H7 (cell line): ENCODE results near the gene USP25. TPM values are rescaled to one million over a fixed set of nuclear protein-coding genes. Genes with fewer than 3 reads are reported as not detected.

Experiments used
- DNase-seq: peaks from one replicate; pipeline ENCODE4 v3.0.0; 2012
- H3K27me3 ChIP-seq: 2 replicates; pipeline ENCODE4 v1.6.0; 2011; ENCODE audit warnings: mild to moderate bottlenecking, low read length; ENCODE audit not compliant: control insufficient read depth, insufficient read depth
- H3K36me3 ChIP-seq: replicated peaks from 2 replicates; pipeline ENCODE4 v1.5.1; 2011; ENCODE audit warnings: low read length; ENCODE audit not compliant: control insufficient read depth, insufficient read depth
- H3K4me3 ChIP-seq: 2 replicates; pipeline ENCODE4 v1.5.1; 2011; ENCODE audit warnings: low read depth, mild to moderate bottlenecking, control low read depth, low read length, moderate library complexity; ENCODE audit not compliant: insufficient read depth
- total RNA-seq: library from RNA; depleted of rRNA; stranded (reverse); fragments of >200 nt; shearing (Covaris generic); gene quantifications from 2 replicates; pipeline ENCODE4 v1.2.3, GENCODE V29; 2014

Gene USP25
- total RNA-seq, 1 experiment from 2014 or later, result 27.5 TPM

DNA sequence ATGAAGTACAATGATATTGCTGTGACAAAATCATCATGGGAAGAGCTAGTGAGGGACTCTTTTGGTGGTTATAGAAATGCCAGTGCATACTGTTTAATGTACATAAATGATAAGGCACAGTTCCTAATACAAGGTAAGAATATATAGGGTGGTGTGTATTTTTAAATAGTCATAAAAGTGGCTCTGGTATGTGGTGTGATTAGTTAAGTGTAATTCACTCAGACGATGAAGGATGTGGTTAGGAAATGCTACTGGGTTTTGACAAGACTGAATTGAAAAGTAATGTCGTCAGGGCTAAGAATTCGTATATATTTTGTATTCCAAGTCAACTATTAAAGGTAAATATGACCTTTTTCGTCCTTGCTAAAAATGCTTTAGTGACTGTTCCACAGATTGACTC lies 101.7 kb downstream of the USP25 start:
- Histone ChIP-seq H3K36me3 (peaks cover 2% of the 10 kb centered on the region), H3K4me3 (no peak overlapping the region), H3K27me3 (no peaks in the 10 kb centered on the region)
- no peak for DNase-seq

DNA sequence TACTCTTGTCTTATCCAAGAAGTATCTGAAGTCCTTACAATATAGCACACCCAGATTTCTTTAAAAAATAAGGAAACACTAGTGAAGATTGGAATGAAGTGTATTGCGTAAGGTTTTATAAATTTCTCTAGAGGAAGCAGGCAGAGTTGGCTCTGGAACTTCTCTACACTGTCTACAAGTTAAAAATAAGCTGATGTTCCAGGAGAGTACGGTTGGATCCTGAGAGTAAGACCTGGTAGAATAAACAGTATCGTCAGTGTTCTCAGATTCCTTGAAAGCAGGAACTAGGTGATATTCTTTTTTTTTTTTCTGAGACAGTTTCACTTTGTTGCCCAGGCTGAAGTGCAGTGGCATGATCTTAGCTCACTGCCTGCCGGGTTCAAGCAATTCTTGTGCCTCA lies 107.9 kb downstream of the USP25 start:
- no peak for DNase-seq
- no peak overlapping the region for H3K4me3 ChIP-seq
- H3K36me3 ChIP-seq, result no peaks in the 10 kb centered on the region; the same call in none of the 2 replicates

DNA sequence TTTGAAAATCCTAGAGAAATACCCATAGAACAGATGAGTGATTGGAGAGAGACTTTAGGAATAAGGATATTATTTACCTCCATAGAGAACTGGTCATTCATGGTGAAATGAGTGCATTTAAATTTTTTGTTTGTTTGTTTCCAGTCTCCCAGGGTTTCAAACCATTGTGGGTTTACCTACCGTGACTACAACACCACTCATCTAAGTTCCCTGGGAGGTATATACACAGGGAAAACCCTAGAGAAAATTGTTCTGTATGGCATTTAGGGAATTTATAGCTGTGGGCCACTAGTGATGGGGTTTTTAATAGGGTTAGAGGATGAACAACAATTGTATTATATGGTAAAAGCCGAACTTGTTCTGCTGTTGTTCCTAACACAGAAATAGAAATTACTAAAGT lies 109.2 kb downstream of the USP25 start:
- H3K36me3 ChIP-seq, result no peaks in the 10 kb centered on the region; the same call in none of the 2 replicates
- H3K27me3 ChIP-seq, result no peaks in the 10 kb centered on the region
- DNase-seq, result no peak
- no peak overlapping the region for H3K4me3 ChIP-seq

More for the DNA sequence above, 107.9 kb downstream of the USP25 start:
- H3K27me3 ChIP-seq, result no peaks in the 10 kb centered on the region

DNA sequence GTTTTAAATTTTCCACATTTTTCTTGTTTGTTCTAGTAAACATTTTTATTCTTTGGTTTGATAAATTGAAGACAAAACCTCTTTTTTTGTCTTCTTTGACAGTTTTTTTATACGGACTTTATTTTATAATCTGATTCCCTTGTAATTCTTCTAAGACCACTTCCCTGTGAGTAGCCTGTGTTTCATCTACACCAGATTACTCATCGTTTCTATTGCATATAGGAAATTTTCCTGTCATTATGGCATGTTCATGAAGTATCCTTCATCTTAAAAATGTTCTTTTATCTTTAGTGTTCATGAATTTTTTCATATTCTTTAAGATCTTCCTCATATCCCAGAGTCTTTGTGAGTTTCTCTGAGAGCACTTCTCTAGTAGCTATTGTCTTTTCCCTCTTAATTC lies 109.8 kb downstream of the USP25 start:
- no peak for DNase-seq
- no peak overlapping the region for H3K4me3 ChIP-seq

DNA sequence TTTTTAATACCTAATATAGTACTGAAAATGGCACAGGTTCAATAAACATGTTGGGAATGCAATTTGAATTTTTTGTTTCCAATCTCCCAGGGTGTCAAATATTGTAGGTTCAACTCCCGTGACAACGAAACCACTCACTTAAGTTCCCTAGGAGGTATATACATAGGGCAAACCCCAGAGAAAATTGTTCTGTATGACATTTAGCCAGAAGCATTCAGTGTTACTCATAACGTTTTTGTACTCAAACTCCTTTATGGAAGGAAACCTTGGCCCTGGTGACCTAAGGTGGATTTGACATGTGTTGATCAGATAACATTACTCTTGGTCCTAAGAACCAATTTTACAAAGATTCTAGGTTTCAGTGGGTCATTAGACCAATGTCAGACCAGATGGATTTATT lies 110.6 kb downstream of the USP25 start:
- no peaks in the 10 kb centered on the region; the same call in 1 of the 2 replicates for H3K36me3 ChIP-seq
- DNase-seq, result no peak
- H3K4me3 ChIP-seq, result no peak overlapping the region
- H3K27me3 ChIP-seq, result no peaks in the 10 kb centered on the region

More for the DNA sequence above, 109.8 kb downstream of the USP25 start:
- no peaks in the 10 kb centered on the region; the same call in 1 of the 2 replicates for H3K36me3 ChIP-seq
- H3K27me3 ChIP-seq, result no peaks in the 10 kb centered on the region

- H3K36me3 ChIP-seq, result no peaks in the 10 kb centered on the region; the same call in 1 of the 2 replicates
- H3K27me3 ChIP-seq, result no peaks in the 10 kb centered on the region
- DNase-seq, result no peak
- H3K4me3 ChIP-seq, result no peak overlapping the region
Observed at GRCh38 chr21:15841856-15842564, 112.2 kb downstream of the USP25 start.

GRCh38 chr21:15842565-15842880 lies 112.7 kb downstream of the USP25 start:
- no peak overlapping the region for H3K4me3 ChIP-seq
- no peak for DNase-seq
- no peaks in the 10 kb centered on the region; the same call in 1 of the 2 replicates for H3K36me3 ChIP-seq
- H3K27me3 ChIP-seq, result no peaks in the 10 kb centered on the region

DNA sequence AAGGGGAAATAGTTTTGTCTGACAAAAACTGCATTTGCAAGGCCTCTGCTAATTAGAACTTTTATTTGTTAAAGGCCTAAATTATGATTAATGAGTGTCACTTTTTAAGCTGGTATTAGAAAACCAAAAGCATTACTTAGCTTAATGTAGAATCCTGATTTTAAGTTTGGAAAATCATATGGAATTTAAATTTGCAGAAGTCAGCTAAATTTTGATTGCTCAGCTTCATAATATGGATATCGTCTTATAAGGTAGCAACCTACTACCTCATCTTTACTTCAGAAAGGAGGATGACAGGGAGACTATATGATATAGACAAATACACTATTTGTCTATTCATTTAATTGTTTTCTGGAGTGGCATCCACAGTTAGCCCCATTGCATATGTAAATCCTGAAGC lies 114.0 kb downstream of the USP25 start:
- no peak overlapping the region for H3K4me3 ChIP-seq
- no peak for DNase-seq
- H3K27me3 ChIP-seq, result no peaks in the 10 kb centered on the region
- no peaks in the 10 kb centered on the region; the same call in 1 of the 2 replicates for H3K36me3 ChIP-seq

DNA sequence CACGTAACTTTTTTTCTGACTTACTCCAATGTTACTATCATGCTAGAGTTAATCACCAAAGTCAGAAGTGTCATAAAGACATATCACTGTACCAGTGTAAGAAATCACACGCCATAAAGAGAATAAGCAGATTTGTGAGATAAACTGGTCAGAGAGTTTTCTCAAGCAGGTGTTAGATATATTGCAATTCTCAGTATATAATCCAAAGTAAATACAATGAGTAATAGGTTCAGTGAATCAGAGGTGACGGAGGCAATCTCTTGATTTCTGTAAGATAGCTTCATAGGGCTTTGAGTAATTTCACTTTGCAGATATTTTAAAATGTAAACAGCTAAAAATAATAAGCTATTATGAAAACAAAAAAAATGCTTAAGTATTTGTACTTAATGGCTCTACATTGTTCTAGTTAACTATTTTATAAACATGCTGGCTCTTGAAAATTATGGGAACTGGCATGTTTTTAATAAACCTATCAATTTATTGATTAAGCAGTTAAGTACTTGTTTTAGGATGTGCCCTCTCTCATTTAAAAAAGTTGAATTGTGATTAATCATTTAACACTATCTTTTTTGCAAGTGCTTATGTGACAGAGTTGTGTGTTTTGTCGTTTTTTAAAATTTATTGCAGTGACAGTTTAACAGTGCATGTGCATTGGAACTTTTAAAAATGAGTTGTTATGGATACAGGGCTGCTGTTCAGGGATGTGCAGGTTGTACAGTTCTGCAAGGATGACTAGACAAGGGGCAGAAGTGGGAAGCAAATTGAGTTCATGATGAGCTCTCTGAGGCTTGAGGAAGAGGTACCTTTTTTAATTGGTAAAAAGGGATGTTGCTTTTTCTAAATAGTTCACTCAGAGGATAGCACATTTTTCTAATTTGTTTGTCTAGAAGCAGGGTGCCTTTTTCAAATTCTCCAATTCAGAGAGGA lies 119.1 kb downstream of the USP25 start:
- no peak for DNase-seq
- Histone ChIP-seq H3K27me3 (no peaks in the 10 kb centered on the region), H3K36me3 (no peaks in the 10 kb centered on the region), H3K4me3 (no peak overlapping the region)

DNA sequence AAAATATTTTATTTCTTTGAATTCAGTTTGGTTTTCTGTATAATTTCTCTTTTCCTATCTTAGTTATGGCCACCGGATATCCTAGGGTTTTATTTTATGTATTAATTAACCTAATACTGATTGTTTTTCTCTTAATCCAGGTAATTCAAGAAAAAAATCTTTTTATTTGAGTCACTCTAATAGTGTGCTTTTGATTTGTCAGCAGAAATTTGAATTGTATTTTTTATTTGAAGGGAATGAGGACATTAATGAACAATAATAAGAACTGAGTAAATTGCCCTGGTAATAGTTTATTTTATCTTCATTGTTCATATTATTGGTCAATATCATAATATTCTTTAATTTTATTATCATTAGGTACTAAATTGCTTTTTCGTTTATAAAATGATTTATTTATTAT lies 120.1 kb downstream of the USP25 start:
- no peaks in the 10 kb centered on the region for H3K36me3 ChIP-seq
- DNase-seq, result no peak
- no peaks in the 10 kb centered on the region for H3K27me3 ChIP-seq
- no peak overlapping the region for H3K4me3 ChIP-seq

- DNase-seq, result no peak
- no peak overlapping the region for H3K4me3 ChIP-seq
- no peaks in the 10 kb centered on the region for H3K36me3 ChIP-seq
- H3K27me3 ChIP-seq, result no peaks in the 10 kb centered on the region
Observed at GRCh38 chr21:15850645-15851044, 120.9 kb downstream of the USP25 start.

- Histone ChIP-seq H3K4me3 (no peak overlapping the region), H3K27me3 (no peaks in the 10 kb centered on the region), H3K36me3 (no peaks in the 10 kb centered on the region)
- no peak for DNase-seq
Observed at GRCh38 chr21:15852146-15852545, 122.4 kb downstream of the USP25 start.

DNA sequence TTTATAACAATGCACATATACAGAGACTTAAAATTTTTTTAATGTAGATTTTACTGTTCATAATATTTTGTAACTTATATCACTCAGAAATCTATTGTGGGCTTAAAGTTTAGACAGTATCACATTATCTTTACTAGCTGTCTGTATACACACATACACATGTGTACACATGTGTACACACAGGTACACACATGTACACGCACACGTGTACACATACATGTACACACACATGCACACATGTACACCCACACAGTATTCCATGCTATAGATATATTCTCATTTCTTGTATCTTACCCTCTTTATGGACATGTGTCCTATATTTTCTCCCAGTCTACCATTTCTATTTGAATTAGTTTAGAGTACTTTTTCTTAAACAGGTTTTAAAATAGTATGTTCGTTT lies 123.3 kb downstream of the USP25 start:
- H3K27me3 ChIP-seq, result no peaks in the 10 kb centered on the region
- no peak overlapping the region for H3K4me3 ChIP-seq
- H3K36me3 ChIP-seq, result no peaks in the 10 kb centered on the region
- no peak for DNase-seq

DNA sequence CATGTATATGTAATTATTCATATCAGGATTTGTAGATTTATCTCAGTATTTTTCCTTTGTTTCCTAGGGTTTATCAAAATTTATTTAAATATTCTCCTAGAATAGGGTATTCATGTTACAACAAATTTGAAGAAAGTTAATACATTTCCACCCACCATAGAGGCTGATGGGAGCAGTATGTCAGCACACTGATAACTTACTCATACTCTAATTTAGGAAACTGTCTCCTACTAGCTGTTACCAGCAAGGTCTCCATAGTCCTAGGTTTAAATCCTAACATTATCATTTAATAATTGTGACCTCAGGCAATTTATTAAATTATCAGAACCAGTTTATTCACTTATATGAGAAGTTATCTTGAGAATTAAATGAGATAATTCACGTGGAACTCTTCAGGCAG lies 127.0 kb downstream of the USP25 start:
- H3K4me3 ChIP-seq, result no peak overlapping the region
- H3K36me3 ChIP-seq, result no peaks in the 10 kb centered on the region
- DNase-seq, result no peak
- H3K27me3 ChIP-seq, result no peaks in the 10 kb centered on the region

- Histone ChIP-seq H3K36me3 (no peaks in the 10 kb centered on the region), H3K4me3 (no peak overlapping the region), H3K27me3 (no peaks in the 10 kb centered on the region)
- DNase-seq, result no peak
Observed at GRCh38 chr21:15857740-15858139, 128.0 kb downstream of the USP25 start.
